K562 (cell line): ENCODE data around the gene PTTG1IP. TPM values are rescaled to one million over a fixed set of nuclear protein-coding genes. Genes with fewer than 3 reads are reported as not detected.

Source experiments
- CAMTA2 ChIP-seq: fragments of 250-450 bp; sonication (Bioruptor Pico); conservative IDR thresholded peaks from 2 replicates; pipeline ENCODE4 v1.5.1; 2022
- DACH1 ChIP-seq: fragments of 450-650 bp; IDR thresholded peaks from 2 replicates; pipeline ENCODE4 v1.6.1; 2018; ENCODE audit not compliant: partially characterized antibody
- ELF1 ChIP-seq: fragments of 200-800 bp; sonication (Bioruptor generic); IDR thresholded peaks from 2 replicates; pipeline ENCODE4 v1.6.1; 2016; ENCODE audit warnings: missing genetic modification characterization, missing compliant biosample characterization
- GATA2 ChIP-seq: sonication (generic); formaldehyde crosslinking; IDR thresholded peaks from 2 replicates; pipeline ENCODE4 v1.4.0; 2020; ENCODE audit warnings: mild to moderate bottlenecking, missing genetic modification reagents
- MAZ ChIP-seq, 2 experiments: fragments of 450-650 bp in 1 of 2; sonication (generic) in 1 of 2; formaldehyde crosslinking; IDR thresholded peaks in 1 of 2; conservative IDR thresholded peaks in 1 of 2; 2 replicates each; pipeline versions ENCODE4 v1.4.0 to v1.5.0; 2020; ENCODE audit warnings: mild to moderate bottlenecking in 1 of 2, missing genetic modification reagents in 1 of 2
- PTRF ChIP-seq: fragments of 450-650 bp; IDR thresholded peaks from 2 replicates; pipeline ENCODE4 v1.6.1; 2016; ENCODE audit warnings: mild to moderate bottlenecking, missing genetic modification characterization, missing compliant biosample characterization
- SRSF3 ChIP-seq: fragments of 200-400 bp; formaldehyde crosslinking; IDR thresholded peaks from 2 replicates; pipeline ENCODE4 v1.6.1; 2016; ENCODE audit warnings: mild to moderate bottlenecking, low read length, moderate library complexity; ENCODE audit not compliant: insufficient read depth
- THRAP3 ChIP-seq: fragments of 450-650 bp; IDR thresholded peaks from 2 replicates; pipeline ENCODE4 v1.6.1; 2016; ENCODE audit warnings: mild to moderate bottlenecking, inconsistent platforms, borderline replicate concordance
- ZKSCAN1 ChIP-seq: fragments of 150-350 bp; IDR thresholded peaks from 2 replicates; pipeline ENCODE4 v1.6.1; 2016; ENCODE audit warnings: low read depth, low read length
- ZNF324 ChIP-seq: fragments of 250-450 bp; sonication (Bioruptor Pico); IDR thresholded peaks from 2 replicates; pipeline ENCODE4 v1.4.0; 2020; ENCODE audit warnings: mild to moderate bottlenecking
- ZNF444 ChIP-seq: fragments of 250-450 bp; sonication (Bioruptor Pico); IDR thresholded peaks from 2 replicates; pipeline ENCODE4 v1.4.0; 2020; ENCODE audit warnings: mild to moderate bottlenecking, moderate library complexity
- polyA plus RNA-seq, 8 experiments: library from polyadenylated mRNA; depleted of rRNA in 4 of 8; stranded (reverse) in 5 of 8; unstranded in 3 of 8; fragments of >200 nt; fragmentation: Nextera tagmentation in 2 of 8; fragmentation: Illumina TruSeq in 1 of 8; extraction: Ambion mirVana in 2 of 8; extraction: Trizol in 1 of 8; gene quantifications; 2 replicates each; pipeline versions ENCODE4 v1.2.1 to v1.2.3, GENCODE V29; 2011 to 2014; ENCODE audit warnings: inconsistent platforms in 1 of 8, missing spikeins in 1 of 8
- total RNA-seq, 7 experiments: library from RNA; depleted of rRNA in 6 of 7; stranded (reverse); fragments of >200 nt in 6 of 7; fragmentation: Illumina TruSeq in 2 of 7; extraction: Trizol in 2 of 7; gene quantifications; 2 replicates each; pipeline versions ENCODE4 v1.2.1 to v1.2.3, GENCODE V29; 2011 to 2021; ENCODE audit warnings: low replicate concordance in 1 of 7
- TF ChIP-seq, protein P1 (sequence below), 3 experiments: IDR thresholded peaks in 2 of 3; conservative IDR thresholded peaks in 1 of 3; 2 replicates each; pipeline ENCODE4 v1.5.1; 2011 to 2012; ENCODE audit warnings: low read length in 3 of 3, mild to moderate bottlenecking in 3 of 3, control low read depth in 2 of 3, improper control_type of control experiment in 1 of 3, inconsistent platforms in 1 of 3, low read depth in 1 of 3, mixed read lengths in 1 of 3, moderate library complexity in 1 of 3; ENCODE audit not compliant: insufficient read depth in 2 of 3
- TF ChIP-seq, protein P2 (sequence below): fragments of 250-450 bp; sonication (Bioruptor Pico); IDR thresholded peaks from 2 replicates; pipeline ENCODE4 v1.5.1; 2021; ENCODE audit warnings: mild to moderate bottlenecking
- TF ChIP-seq, protein P3 (sequence below), 2 experiments: fragments of 250-450 bp in 1 of 2; fragments of 450-650 bp in 1 of 2; sonication (Bioruptor Pico) in 1 of 2; IDR thresholded peaks; 2 replicates each; pipeline versions ENCODE4 v1.6.1 to v1.8.0; 2016 to 2021; ENCODE audit warnings: mild to moderate bottlenecking in 2 of 2, moderate library complexity in 2 of 2, missing compliant biosample characterization in 1 of 2, missing genetic modification characterization in 1 of 2

Gene PTTG1IP
- total and polyA plus RNA-seq, 9 of the 15 experiments (the other 6 are each of a cell fraction or from before 2014, with no cell fraction given), result 5.0 to 99.3 (median 82.4) TPM

DNA sequence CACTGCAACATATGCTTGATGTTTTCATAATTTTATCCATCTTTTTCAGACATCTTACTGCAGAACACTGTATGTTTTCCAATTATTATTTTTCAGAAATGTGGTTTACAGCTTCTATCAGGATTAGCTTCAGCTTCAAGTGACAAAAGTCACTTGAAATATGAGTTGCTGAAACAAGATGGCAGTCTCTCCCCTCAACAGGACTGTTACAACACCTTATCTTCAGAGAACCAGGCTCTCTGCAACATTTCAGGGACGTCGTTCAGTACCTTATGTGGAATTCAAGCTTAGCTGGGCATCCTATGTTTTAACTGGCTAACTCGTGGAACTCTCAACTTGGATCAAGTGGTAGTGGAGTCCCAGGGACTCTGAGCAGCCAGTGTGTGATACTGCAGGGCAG is 69.8 kb downstream of the PTTG1IP start (continued):
- TF ChIP-seq, protein P1, sequence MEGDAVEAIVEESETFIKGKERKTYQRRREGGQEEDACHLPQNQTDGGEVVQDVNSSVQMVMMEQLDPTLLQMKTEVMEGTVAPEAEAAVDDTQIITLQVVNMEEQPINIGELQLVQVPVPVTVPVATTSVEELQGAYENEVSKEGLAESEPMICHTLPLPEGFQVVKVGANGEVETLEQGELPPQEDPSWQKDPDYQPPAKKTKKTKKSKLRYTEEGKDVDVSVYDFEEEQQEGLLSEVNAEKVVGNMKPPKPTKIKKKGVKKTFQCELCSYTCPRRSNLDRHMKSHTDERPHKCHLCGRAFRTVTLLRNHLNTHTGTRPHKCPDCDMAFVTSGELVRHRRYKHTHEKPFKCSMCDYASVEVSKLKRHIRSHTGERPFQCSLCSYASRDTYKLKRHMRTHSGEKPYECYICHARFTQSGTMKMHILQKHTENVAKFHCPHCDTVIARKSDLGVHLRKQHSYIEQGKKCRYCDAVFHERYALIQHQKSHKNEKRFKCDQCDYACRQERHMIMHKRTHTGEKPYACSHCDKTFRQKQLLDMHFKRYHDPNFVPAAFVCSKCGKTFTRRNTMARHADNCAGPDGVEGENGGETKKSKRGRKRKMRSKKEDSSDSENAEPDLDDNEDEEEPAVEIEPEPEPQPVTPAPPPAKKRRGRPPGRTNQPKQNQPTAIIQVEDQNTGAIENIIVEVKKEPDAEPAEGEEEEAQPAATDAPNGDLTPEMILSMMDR (IDR thresholded peaks at IDR 0.05 in 2 of 3, conservative IDR thresholded peaks at IDR 0.05 in 1 of 3; ENCODE audit: insufficient read depth in 2 of 3, low read depth in 1 of 3, low read length in 3 of 3), result peak; percentile 29 to 67 (median 32); a peak in 2 of 6 replicates
- TF ChIP-seq THRAP3, result no peak
- TF ChIP-seq, protein P2, sequence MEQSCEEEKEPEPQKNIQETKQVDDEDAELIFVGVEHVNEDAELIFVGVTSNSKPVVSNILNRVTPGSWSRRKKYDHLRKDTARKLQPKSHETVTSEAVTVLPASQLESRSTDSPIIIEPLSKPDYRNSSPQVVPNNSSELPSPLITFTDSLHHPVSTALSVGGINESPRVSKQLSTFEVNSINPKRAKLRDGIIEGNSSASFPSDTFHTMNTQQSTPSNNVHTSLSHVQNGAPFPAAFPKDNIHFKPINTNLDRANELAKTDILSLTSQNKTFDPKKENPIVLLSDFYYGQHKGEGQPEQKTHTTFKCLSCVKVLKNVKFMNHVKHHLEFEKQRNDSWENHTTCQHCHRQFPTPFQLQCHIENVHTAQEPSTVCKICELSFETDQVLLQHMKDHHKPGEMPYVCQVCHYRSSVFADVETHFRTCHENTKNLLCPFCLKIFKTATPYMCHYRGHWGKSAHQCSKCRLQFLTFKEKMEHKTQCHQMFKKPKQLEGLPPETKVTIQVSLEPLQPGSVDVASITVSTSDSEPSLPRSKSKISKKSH (CRISPR knock-in tag), result no peak
- no peak for TF ChIP-seq SRSF3
- TF ChIP-seq DACH1, result no peak
- TF ChIP-seq ZNF324 (CRISPR knock-in tag), result 0 out of 2 replicates have a peak, but pooled peaks have one; percentile 5
- TF ChIP-seq ELF1, result no peak
- no peak for TF ChIP-seq ZNF444 (CRISPR knock-in tag)
- no peak for TF ChIP-seq MAZ (CRISPR knock-in tag; conservative IDR thresholded peaks at IDR 0.05 in 1 of 2, IDR thresholded peaks at IDR 0.05 in 1 of 2)
- TF ChIP-seq ZKSCAN1, result no peak
- TF ChIP-seq PTRF (tag), result no peak
- TF ChIP-seq CAMTA2, result no peak
- TF ChIP-seq, protein P3, sequence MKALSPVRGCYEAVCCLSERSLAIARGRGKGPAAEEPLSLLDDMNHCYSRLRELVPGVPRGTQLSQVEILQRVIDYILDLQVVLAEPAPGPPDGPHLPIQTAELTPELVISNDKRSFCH (CRISPR knock-in tag; IDR thresholded peaks at IDR 0.05), result no peak
- TF ChIP-seq, protein P3 (tag; IDR thresholded peaks at IDR 0.05), result no peak
- TF ChIP-seq GATA2 (CRISPR knock-in tag), result peak; percentile 63; the same call in 1 of the 2 replicates
